ENCODE measurements around the gene PHF3.

DNA sequence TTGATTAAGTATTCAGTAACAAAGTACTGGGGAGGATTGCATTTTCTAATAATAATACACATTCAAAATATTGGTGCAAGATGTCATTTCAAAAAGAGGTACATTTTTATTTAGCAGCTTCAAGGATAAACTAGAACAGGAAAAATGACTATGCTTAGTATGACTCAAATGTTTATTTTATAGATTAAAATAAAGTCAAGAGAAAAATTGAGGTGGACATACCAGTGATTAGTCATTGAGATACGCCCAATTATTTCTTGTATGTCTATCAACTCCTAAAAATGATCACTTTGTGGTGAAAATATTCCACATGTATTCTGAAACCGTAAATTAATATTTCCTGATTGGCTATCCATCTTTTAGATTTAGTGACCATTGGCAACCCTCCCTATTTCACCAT is 96.7 kb downstream of the PHF3 start:
- TF ChIP-seq EZH2 (IDR thresholded peaks at IDR 0.05; ENCODE audit: borderline replicate concordance, insufficient read depth, low read depth, low read length, poor library complexity, severe bottlenecking): no peak
- TF ChIP-seq CTCF (IDR thresholded peaks at IDR 0.05): no peak
